Endodermal cell (in vitro differentiated cells): ENCODE results near the gene CD81. TPM values are rescaled to one million over a fixed set of nuclear protein-coding genes. Genes with fewer than 3 reads are reported as not detected.

Experiments used
- DNase-seq: peaks from one replicate; pipeline ENCODE4 v3.0.0-alpha.2; 2017
- H3K27ac ChIP-seq: 2 replicates; pipeline ENCODE4 v1.5.1; 2013; ENCODE audit warnings: mild to moderate bottlenecking, low read depth, low read length, moderate library complexity
- H3K27me3 ChIP-seq: 2 replicates; pipeline ENCODE4 v1.6.1; 2013; ENCODE audit warnings: mild to moderate bottlenecking, low read length, moderate library complexity; ENCODE audit not compliant: insufficient read depth, control insufficient read depth, poor library complexity, severe bottlenecking
- H3K36me3 ChIP-seq: 2 replicates; pipeline ENCODE4 v1.7.0; 2013; ENCODE audit warnings: mild to moderate bottlenecking, low read length, moderate library complexity; ENCODE audit not compliant: control insufficient read depth, insufficient read depth
- H3K4me1 ChIP-seq: one replicate; pipeline ENCODE4 v1.7.0; 2013; ENCODE audit warnings: low read length; ENCODE audit not compliant: control insufficient read depth, insufficient read depth
- H3K4me3 ChIP-seq: 2 replicates; pipeline ENCODE4 v1.5.1; 2013; ENCODE audit warnings: mild to moderate bottlenecking, low read length, moderate library complexity
- H3K9ac ChIP-seq: 2 replicates; pipeline ENCODE4 v1.6.1; 2013; ENCODE audit warnings: mild to moderate bottlenecking, low read length, moderate library complexity; ENCODE audit not compliant: poor library complexity, severe bottlenecking; ENCODE audit errors: extremely low read depth
- H3K9me3 ChIP-seq: 2 replicates; pipeline ENCODE4 v1.6.1; 2013; ENCODE audit warnings: mild to moderate bottlenecking, low read length, moderate library complexity; ENCODE audit not compliant: control insufficient read depth
- H3K27ac Mint-ChIP-seq: 2 replicates; pipeline ENCODE4 v1.8.0; 2020; ENCODE audit warnings: mixed read lengths
- H3K27me3 Mint-ChIP-seq: 2 replicates; pipeline ENCODE4 v1.8.0; 2021; ENCODE audit warnings: mild to moderate bottlenecking, mixed read lengths; ENCODE audit not compliant: insufficient read depth
- H3K36me3 Mint-ChIP-seq: 2 replicates; pipeline ENCODE4 v1.8.0; 2020; ENCODE audit warnings: low read depth, mixed read lengths
- H3K4me1 Mint-ChIP-seq: 2 replicates; pipeline ENCODE4 v1.8.0; 2020; ENCODE audit warnings: mixed read lengths
- H3K4me3 Mint-ChIP-seq: 2 replicates; pipeline ENCODE4 v1.8.0; 2020; ENCODE audit warnings: mild to moderate bottlenecking, moderate library complexity, mixed read lengths
- H3K9me3 Mint-ChIP-seq: 2 replicates; pipeline ENCODE4 v1.8.0; 2020; ENCODE audit warnings: mild to moderate bottlenecking, mixed read lengths
- CTCF ChIP-seq: fragments of 200-600 bp; sonication (generic); conservative IDR thresholded peaks from 2 replicates; pipeline ENCODE4 v1.5.0; 2021; ENCODE audit warnings: antibody characterized with exemption, mild to moderate bottlenecking
- WGBS, 2 experiments: methylation state at CpG; one replicate each; pipeline versions ENCODE4 v1.1.5 to v1.1.7; 2013; ENCODE audit warnings: missing lambda C conversion rate in 2 of 2, mixed read lengths in 1 of 2; ENCODE audit not compliant: insufficient coverage in 1 of 2, insufficient read length in 1 of 2; 5-methylcytosine and 5-hydroxymethylcytosine counted together
- total RNA-seq, 2 donors: library from RNA; stranded (reverse); fragmentation: NEBNext Ultra II Directional in 1 of 2; extraction: Animal tissue kit (Norgen Biotek cat#: 25700) in 1 of 2; gene quantifications; 2 replicates in 1 of 2; 3 replicates in 1 of 2; pipeline ENCODE4 v1.2.1, GENCODE V29; 2021

The CD81 gene
- total RNA-seq, 2 donors from 2014 or later, result 275 to 331 TPM

GRCh38 chr11:2366276-2366675, 10.8 kb upstream of the CD81 start:
- Histone ChIP-seq H3K27ac (no peak overlapping the region), H3K27me3 (no peaks in the 10 kb centered on the region), H3K4me1 (no peaks in the 10 kb centered on the region), H3K4me3 (no peak overlapping the region), H3K9me3 (no peaks in the 10 kb centered on the region), H3K9ac (no peak overlapping the region), H3K36me3 (no peaks in the 10 kb centered on the region)
- Mint-ChIP-seq H3K4me1 (no peaks in the 10 kb centered on the region), H3K27ac (no peak overlapping the region), H3K4me3 (no peak overlapping the region), H3K27me3 (peaks cover 1% of the 10 kb centered on the region), H3K36me3 (no peaks in the 10 kb centered on the region), H3K9me3 (no peaks in the 10 kb centered on the region)
- DNase-seq, result no peak
- no peak for TF ChIP-seq CTCF
- WGBS, 2 experiments, result 92 to 100% methylated on average over 3 to 11 of the region's 11 CpGs

GRCh38 chr11:2366733-2367132, 10.4 kb upstream of the CD81 start:
- Histone ChIP-seq H3K4me1 (no peaks in the 10 kb centered on the region), H3K9me3 (no peaks in the 10 kb centered on the region), H3K27me3 (no peaks in the 10 kb centered on the region), H3K36me3 (no peaks in the 10 kb centered on the region), H3K27ac (no peak overlapping the region), H3K9ac (no peak overlapping the region), H3K4me3 (no peak overlapping the region)
- Mint-ChIP-seq H3K9me3 (no peaks in the 10 kb centered on the region), H3K27me3 (peaks cover 1% of the 10 kb centered on the region), H3K36me3 (no peaks in the 10 kb centered on the region), H3K4me3 (no peak overlapping the region), H3K4me1 (no peaks in the 10 kb centered on the region), H3K27ac (no peak overlapping the region)
- WGBS, 2 experiments, result 85 to 89% methylated on average over 4 to 7 of the region's 7 CpGs
- TF ChIP-seq CTCF, result no peak
- DNase-seq, result no peak

- Mint-ChIP-seq H3K4me3 (no peak overlapping the region), H3K27ac (no peak overlapping the region), H3K27me3 (peaks cover 1% of the 10 kb centered on the region), H3K9me3 (no peaks in the 10 kb centered on the region), H3K36me3 (no peaks in the 10 kb centered on the region), H3K4me1 (no peaks in the 10 kb centered on the region)
- Histone ChIP-seq H3K4me1 (no peaks in the 10 kb centered on the region), H3K9me3 (no peaks in the 10 kb centered on the region), H3K36me3 (no peaks in the 10 kb centered on the region), H3K4me3 (no peak overlapping the region), H3K27me3 (no peaks in the 10 kb centered on the region), H3K27ac (no peak overlapping the region), H3K9ac (no peak overlapping the region)
- DNase-seq, result no peak
- no peak for TF ChIP-seq CTCF
- 91 to 93% methylated on average over 9 to 17 of the region's 17 CpGs for WGBS, 2 experiments
Observed at GRCh38 chr11:2367266-2368160, 9.6 kb upstream of the CD81 start.
